SJSA1 (cell line): ENCODE measurements around the gene RHO. TPM values are rescaled to one million over a fixed set of nuclear protein-coding genes. Genes with fewer than 3 reads are reported as not detected.

Experiments
- DNase-seq, 2 experiments: peaks; one replicate each; pipeline ENCODE4 v3.0.0-alpha.2; 2015 to 2020; ENCODE audit warnings: low spot score in 2 of 2, low read depth in 1 of 2
- H3K27ac ChIP-seq: fragments of 250-450 bp; sonication (Bioruptor Pico); 2 replicates; pipeline ENCODE4 v1.5.1; 2020; ENCODE audit warnings: mild to moderate bottlenecking, moderate library complexity
- H3K27me3 ChIP-seq: fragments of 250-450 bp; sonication (Bioruptor Pico); replicated peaks from 2 replicates; pipeline ENCODE4 v1.5.1; 2020; ENCODE audit warnings: mild to moderate bottlenecking, moderate library complexity
- H3K36me3 ChIP-seq: fragments of 250-450 bp; sonication (Bioruptor Pico); 2 replicates; pipeline ENCODE4 v1.5.1; 2020; ENCODE audit warnings: mild to moderate bottlenecking
- H3K4me1 ChIP-seq: fragments of 250-450 bp; sonication (Bioruptor Pico); replicated peaks from 2 replicates; pipeline ENCODE4 v1.6.1; 2021; ENCODE audit warnings: mild to moderate bottlenecking
- H3K4me3 ChIP-seq: fragments of 250-450 bp; sonication (Bioruptor Pico); 2 replicates; pipeline ENCODE4 v1.5.1; 2020; ENCODE audit warnings: mild to moderate bottlenecking
- H3K9me3 ChIP-seq: fragments of 250-450 bp; sonication (Bioruptor Pico); replicated peaks from 2 replicates; pipeline ENCODE4 v1.5.1; 2020; ENCODE audit warnings: mild to moderate bottlenecking
- total RNA-seq: library from RNA; depleted of rRNA; stranded (reverse); fragments of >200 nt; shearing (Covaris generic); gene quantifications from 2 replicates; pipeline ENCODE4 v1.2.3, GENCODE V29; 2014

The RHO gene
- total RNA-seq, 1 experiment from 2014 or later = not detected

DNA sequence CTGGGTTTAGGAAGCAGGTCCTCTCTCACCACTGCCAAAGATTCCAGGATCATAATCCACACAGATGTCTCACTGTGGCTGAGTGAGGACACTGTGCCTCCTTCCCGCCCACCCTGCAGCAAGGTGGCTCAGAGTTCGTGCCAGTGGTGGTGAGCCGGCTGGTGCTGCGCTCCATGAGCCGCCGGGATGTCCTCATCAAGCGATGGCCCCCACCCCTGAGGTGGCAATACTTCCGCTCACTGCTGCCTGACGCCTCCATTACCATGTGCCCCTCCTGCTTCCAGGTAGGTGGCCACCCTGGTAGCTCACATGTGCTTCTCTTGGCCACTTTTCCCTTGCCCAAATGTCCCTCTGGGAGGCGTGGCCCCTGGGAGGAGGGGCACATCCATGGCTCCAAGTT lies 9.0 kb upstream of the RHO start:
- no peak overlapping the region for H3K27ac ChIP-seq
- no peak overlapping the region for H3K4me3 ChIP-seq
- no peaks in the 10 kb centered on the region for H3K9me3 ChIP-seq
- no peak for DNase-seq
- no peaks in the 10 kb centered on the region; the same call in 1 of the 2 replicates for H3K36me3 ChIP-seq
- H3K4me1 ChIP-seq = no peaks in the 10 kb centered on the region
- no peaks in the 10 kb centered on the region for H3K27me3 ChIP-seq

DNA sequence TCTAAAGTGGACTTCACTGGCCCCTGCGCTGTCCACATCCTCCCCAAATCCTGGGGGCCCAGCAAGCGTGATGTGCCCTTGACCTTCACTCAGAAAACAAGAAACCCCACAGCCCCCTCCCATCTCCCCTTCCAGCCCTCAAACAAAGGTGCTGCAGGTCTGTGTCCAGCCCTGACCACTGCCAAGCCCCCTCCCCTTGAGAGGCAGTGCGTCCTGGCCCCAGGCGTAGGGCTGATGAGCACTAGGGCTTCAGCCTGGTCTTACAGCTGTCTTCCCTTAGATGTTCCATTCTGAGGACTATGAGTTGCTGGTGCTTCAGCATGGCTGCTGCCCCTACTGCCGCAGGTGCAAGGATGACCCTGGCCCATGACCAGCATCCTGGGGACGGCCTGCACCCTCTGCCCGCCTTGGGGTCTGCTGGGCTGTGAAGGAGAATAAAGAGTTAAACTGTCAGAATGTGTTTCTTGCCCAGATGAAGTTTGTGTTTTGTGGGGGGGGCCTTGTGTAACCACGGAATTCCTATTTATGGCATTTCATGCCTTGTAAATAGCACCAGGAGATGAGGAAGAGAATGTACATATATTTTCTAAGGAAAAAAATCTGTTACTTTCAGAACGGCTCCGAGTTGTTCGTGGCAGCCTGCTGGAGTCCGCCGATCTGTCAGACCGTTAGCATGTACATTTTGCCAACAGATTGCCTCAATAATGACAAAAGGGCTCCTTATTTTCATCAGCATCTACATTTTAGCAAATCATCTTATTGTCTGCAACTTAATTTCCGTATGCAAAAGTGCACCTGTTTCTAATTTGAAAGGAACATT lies 8.3 kb upstream of the RHO start:
- DNase-seq = no peak
- Histone ChIP-seq H3K4me3 (no peak overlapping the region), H3K9me3 (no peaks in the 10 kb centered on the region), H3K4me1 (no peaks in the 10 kb centered on the region), H3K36me3 (no peaks in the 10 kb centered on the region; the same call in 1 of the 2 replicates), H3K27ac (no peak overlapping the region), H3K27me3 (no peaks in the 10 kb centered on the region)

DNA sequence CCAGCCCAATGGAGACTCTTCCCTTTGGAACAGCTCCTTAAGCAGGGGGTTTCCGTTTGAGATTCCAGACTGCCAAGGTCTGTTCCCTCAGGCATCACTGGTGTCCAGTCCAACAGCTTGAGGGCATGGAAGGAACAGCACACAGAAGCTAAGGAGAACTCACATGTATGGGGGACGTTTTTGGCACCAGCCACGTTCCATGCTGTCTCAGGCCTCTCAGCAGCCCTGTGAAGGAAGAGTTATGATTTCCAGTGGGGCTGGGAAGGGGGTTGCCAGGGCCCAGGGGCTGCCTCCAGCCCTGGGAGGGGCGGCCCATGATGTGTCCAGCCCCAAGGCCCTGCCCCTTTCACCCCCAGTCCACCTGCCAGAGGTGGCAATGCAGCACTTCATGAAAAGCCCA lies 7.5 kb upstream of the RHO start:
- Histone ChIP-seq H3K9me3 (no peaks in the 10 kb centered on the region), H3K27ac (no peak overlapping the region), H3K27me3 (no peaks in the 10 kb centered on the region), H3K36me3 (no peaks in the 10 kb centered on the region; the same call in 1 of the 2 replicates), H3K4me3 (no peak overlapping the region), H3K4me1 (no peaks in the 10 kb centered on the region)
- DNase-seq = no peak

DNA sequence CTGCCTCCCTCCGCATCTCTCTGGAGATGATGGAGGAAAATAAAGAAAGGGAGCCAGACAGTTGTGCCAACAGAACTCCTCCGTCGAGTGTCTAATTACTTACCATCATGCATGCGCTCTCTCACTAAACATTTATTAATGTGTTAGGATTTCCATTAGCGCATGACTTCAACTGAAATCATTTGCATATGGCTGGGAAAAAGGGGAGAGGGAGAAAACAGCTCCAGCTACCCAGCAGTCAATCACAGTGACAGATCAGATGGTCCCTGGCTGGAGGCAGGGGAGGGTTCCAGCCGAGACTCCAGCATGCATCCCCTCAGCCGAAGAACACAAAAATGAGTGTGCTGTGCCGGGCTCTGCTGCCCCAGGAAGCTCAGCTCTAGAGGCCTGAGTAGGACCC lies 6.8 kb upstream of the RHO start:
- Histone ChIP-seq H3K4me1 (no peaks in the 10 kb centered on the region), H3K27ac (no peak overlapping the region), H3K36me3 (no peaks in the 10 kb centered on the region; the same call in 1 of the 2 replicates), H3K9me3 (no peaks in the 10 kb centered on the region), H3K4me3 (no peak overlapping the region), H3K27me3 (no peaks in the 10 kb centered on the region)
- no peak for DNase-seq

DNA sequence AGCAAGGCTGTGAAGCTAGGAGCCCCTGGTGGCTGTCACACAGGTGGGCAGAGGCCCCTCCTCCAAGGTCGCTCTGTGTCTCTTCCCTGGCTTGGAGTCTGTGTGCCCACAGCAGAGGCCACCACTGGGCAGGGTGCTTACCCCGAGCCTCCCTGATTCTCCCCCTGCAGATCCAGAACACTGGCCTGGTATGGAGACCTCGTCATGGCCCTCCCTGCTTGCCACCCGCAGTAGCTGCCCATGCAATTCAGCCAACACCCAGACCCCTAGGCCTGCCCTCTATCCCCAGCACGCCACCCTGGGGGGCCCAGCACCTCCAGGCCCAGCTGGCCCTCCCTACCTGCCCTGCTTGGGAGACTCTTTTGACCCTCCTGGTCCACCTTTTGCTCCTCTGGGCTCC lies 5.5 kb upstream of the RHO start:
- no peaks in the 10 kb centered on the region for H3K9me3 ChIP-seq
- no peaks in the 10 kb centered on the region for H3K4me1 ChIP-seq
- no peak overlapping the region for H3K27ac ChIP-seq
- no peaks in the 10 kb centered on the region for H3K27me3 ChIP-seq
- no peak overlapping the region for H3K4me3 ChIP-seq
- DNase-seq = no peak
- H3K36me3 ChIP-seq = no peaks in the 10 kb centered on the region; the same call in 1 of the 2 replicates

DNA sequence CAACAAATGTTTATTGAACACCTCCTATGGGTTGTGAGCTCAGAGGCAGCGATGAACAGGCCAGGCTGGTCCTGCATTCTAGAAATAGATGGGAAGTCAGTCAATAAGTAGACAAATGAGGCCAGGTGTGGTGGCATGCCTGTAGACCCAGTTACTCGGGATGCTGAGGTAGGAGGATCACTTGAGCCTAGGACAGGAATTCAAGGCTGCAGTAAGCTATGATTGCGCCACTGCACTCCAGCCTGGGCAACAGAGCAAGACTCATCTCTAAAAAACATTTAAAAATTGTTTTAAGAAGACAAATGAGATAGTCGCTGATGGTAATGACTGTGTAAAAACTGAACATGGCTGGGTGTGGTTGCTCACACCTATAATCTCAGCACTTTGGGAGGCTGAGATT lies 4.4 kb upstream of the RHO start:
- Histone ChIP-seq H3K4me3 (no peak overlapping the region), H3K27ac (no peak overlapping the region), H3K27me3 (no peaks in the 10 kb centered on the region), H3K9me3 (no peaks in the 10 kb centered on the region), H3K36me3 (no peaks in the 10 kb centered on the region; the same call in 1 of the 2 replicates), H3K4me1 (no peaks in the 10 kb centered on the region)
- DNase-seq = no peak

DNA sequence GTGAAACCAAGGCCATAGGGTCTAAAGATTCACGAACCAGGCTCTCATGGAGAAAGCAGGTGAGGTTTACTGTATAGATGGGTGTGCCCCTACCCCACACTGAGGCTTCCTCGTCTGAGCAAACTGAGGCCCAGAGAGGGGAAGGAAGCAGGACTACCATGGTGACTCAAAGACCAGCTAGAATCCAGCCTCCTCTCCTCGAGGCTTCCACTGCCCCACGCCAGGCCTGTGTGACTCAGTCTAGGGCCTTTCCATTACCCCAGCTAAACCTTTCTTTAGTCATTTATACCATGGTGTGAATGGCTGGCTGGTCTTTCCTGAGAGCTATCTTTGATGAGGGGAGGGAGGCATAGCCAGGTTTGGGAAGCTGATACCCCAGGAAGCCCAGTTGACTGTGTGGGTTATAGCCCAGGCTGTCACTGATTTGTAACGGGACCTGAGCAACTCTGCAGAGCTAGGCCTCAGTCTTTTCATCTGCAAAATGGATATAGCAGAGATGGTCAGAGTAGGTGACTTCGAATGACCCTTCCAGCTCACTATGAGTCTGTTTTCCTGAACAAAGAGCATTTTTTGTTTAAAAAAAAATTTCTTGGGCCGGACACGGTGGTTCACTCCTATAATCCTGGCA lies 3.0 kb upstream of the RHO start:
- Histone ChIP-seq H3K4me1 (peaks cover 13% of the 10 kb centered on the region), H3K27ac (no peak overlapping the region), H3K9me3 (no peaks in the 10 kb centered on the region), H3K27me3 (no peaks in the 10 kb centered on the region), H3K36me3 (no peaks in the 10 kb centered on the region), H3K4me3 (no peak overlapping the region)
- peak in 1 of 2 experiments; percentile 10 for DNase-seq

DNA sequence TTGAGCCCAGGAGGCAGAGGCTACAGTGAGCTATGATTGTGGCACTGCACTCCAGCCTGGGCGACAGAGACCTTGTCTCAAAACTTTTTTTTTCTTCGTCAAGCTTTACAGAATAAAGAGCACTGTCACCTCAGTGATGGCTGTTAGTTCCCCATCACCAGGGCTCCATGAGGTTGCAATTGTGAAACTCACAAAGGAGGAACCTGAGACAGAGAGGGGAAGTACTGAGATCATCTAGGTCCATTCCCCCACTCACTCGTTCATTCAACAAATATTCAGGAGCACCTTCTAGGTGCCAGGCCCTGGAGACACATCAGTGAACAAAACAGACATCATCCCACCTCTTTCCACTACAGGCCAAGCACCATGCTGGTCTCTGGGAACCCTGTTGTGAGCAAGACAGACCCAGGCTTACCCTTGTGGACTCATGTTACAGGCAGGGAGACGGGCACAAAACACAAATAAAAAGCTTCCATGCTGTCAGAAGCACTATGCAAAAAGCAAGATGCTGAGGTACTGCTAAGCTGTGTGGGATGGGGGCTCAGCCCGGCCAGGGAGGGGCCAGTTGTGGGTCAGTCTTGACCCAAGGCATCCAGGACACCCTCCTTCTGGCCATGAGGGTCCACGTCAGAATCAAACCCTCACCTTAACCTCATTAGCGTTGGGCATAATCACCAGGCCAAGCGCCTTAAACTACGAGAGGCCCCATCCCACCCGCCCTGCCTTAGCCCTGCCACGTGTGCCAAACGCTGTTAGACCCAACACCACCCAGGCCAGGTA lies 2.1 kb upstream of the RHO start:
- Histone ChIP-seq H3K27me3 (no peaks in the 10 kb centered on the region), H3K36me3 (no peaks in the 10 kb centered on the region), H3K4me3 (no peak overlapping the region), H3K27ac (no peak overlapping the region), H3K4me1 (peaks cover 18% of the 10 kb centered on the region), H3K9me3 (no peaks in the 10 kb centered on the region)
- no peak for DNase-seq

DNA sequence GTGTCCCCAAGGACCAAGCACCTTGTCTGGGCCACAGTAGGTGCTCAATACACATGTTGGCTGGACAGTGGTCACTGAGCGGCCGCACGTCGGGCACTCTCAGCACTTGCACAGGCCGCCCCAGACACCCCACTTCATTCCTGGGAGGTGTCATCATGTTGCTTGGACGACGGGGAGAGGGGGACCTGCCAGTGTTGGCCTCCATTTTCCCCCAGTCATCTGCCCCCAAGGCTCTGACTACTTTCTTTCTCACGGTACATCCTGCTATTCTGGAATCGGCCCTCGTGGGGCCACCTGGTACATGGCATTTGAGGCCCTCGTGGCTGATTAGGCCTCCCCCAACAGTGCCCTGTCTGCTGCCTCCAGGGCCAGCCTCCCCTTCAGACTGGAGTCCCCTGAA lies 1.2 kb upstream of the RHO start:
- Histone ChIP-seq H3K27me3 (no peaks in the 10 kb centered on the region), H3K27ac (no peak overlapping the region), H3K36me3 (no peaks in the 10 kb centered on the region), H3K4me1 (peaks cover 18% of the 10 kb centered on the region), H3K9me3 (no peaks in the 10 kb centered on the region), H3K4me3 (no peak overlapping the region)
- no peak for DNase-seq

DNA sequence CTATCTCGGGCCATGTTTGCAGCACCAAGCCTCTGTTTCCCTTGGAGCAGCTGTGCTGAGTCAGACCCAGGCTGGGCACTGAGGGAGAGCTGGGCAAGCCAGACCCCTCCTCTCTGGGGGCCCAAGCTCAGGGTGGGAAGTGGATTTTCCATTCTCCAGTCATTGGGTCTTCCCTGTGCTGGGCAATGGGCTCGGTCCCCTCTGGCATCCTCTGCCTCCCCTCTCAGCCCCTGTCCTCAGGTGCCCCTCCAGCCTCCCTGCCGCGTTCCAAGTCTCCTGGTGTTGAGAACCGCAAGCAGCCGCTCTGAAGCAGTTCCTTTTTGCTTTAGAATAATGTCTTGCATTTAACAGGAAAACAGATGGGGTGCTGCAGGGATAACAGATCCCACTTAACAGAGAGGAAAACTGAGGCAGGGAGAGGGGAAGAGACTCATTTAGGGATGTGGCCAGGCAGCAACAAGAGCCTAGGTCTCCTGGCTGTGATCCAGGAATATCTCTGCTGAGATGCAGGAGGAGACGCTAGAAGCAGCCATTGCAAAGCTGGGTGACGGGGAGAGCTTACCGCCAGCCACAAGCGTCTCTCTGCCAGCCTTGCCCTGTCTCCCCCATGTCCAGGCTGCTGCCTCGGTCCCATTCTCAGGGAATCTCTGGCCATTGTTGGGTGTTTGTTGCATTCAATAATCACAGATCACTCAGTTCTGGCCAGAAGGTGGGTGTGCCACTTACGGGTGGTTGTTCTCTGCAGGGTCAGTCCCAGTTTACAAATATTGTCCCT lies 1.2 kb downstream of the RHO start:
- Histone ChIP-seq H3K27ac (peak overlapping the region; percentile 15; the same call in 1 of the 2 replicates), H3K9me3 (no peaks in the 10 kb centered on the region), H3K4me3 (no peak overlapping the region), H3K27me3 (no peaks in the 10 kb centered on the region), H3K36me3 (no peaks in the 10 kb centered on the region), H3K4me1 (peaks cover 22% of the 10 kb centered on the region)
- no peak for DNase-seq

DNA sequence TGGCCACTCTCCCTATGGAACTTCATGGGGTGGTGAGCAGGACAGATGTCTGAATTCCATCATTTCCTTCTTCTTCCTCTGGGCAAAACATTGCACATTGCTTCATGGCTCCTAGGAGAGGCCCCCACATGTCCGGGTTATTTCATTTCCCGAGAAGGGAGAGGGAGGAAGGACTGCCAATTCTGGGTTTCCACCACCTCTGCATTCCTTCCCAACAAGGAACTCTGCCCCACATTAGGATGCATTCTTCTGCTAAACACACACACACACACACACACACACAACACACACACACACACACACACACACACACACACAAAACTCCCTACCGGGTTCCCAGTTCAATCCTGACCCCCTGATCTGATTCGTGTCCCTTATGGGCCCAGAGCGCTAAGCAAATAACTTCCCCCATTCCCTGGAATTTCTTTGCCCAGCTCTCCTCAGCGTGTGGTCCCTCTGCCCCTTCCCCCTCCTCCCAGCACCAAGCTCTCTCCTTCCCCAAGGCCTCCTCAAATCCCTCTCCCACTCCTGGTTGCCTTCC lies 1.9 kb downstream of the RHO start:
- no peak overlapping the region for H3K4me3 ChIP-seq
- DNase-seq = peak in 1 of 2 experiments; percentile 57
- peaks cover 24% of the 10 kb centered on the region for H3K4me1 ChIP-seq
- no peaks in the 10 kb centered on the region for H3K36me3 ChIP-seq
- H3K27ac ChIP-seq = peak overlapping the region; percentile 15; the same call in 1 of the 2 replicates
- H3K9me3 ChIP-seq = no peaks in the 10 kb centered on the region
- no peaks in the 10 kb centered on the region for H3K27me3 ChIP-seq

DNA sequence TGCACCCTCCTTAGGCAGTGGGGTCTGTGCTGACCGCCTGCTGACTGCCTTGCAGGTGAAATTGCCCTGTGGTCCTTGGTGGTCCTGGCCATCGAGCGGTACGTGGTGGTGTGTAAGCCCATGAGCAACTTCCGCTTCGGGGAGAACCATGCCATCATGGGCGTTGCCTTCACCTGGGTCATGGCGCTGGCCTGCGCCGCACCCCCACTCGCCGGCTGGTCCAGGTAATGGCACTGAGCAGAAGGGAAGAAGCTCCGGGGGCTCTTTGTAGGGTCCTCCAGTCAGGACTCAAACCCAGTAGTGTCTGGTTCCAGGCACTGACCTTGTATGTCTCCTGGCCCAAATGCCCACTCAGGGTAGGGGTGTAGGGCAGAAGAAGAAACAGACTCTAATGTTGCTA lies 2.4 kb downstream of the RHO start:
- Histone ChIP-seq H3K27me3 (no peaks in the 10 kb centered on the region), H3K4me3 (no peak overlapping the region), H3K36me3 (no peaks in the 10 kb centered on the region), H3K9me3 (no peaks in the 10 kb centered on the region), H3K27ac (no peak overlapping the region), H3K4me1 (peaks cover 24% of the 10 kb centered on the region)
- DNase-seq = no peak

DNA sequence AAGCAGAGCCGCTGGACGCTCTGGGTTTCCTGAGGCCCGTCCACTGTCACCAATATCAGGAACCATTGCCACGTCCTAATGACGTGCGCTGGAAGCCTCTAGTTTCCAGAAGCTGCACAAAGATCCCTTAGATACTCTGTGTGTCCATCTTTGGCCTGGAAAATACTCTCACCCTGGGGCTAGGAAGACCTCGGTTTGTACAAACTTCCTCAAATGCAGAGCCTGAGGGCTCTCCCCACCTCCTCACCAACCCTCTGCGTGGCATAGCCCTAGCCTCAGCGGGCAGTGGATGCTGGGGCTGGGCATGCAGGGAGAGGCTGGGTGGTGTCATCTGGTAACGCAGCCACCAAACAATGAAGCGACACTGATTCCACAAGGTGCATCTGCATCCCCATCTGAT lies 3.3 kb downstream of the RHO start:
- Histone ChIP-seq H3K27ac (no peak overlapping the region), H3K27me3 (no peaks in the 10 kb centered on the region), H3K4me3 (no peak overlapping the region), H3K4me1 (peaks cover 24% of the 10 kb centered on the region), H3K36me3 (no peaks in the 10 kb centered on the region), H3K9me3 (no peaks in the 10 kb centered on the region)
- DNase-seq = no peak
